ENCODE measurements around the gene PRORP.

Gene PRORP

GRCh38 chr14:35134329-35135123 lies 12.2 kb downstream of the PRORP start:
- TF ChIP-seq EZH2 (IDR thresholded peaks at IDR 0.05; ENCODE audit: borderline replicate concordance, low read length) = no peak
- TF ChIP-seq CTCF (IDR thresholded peaks at IDR 0.05; ENCODE audit: low read length) = no peak
- no peaks in the 10 kb centered on the region for H3K9me2 ChIP-seq (ENCODE audit: low read depth, low read length)
- no peak overlapping the region for H3K9ac ChIP-seq (ENCODE audit: low read length)
- H3K79me2 ChIP-seq (ENCODE audit: insufficient read depth, low read length) = 0 out of 2 replicates have a peak, but pooled peaks cover 3% of the 10 kb centered on the region
- no peak overlapping the region for H3K27ac ChIP-seq (ENCODE audit: low read depth, low read length, poor library complexity, severe bottlenecking)
- no peaks in the 10 kb centered on the region for H3K27me3 ChIP-seq (ENCODE audit: insufficient read depth, low read length)
- H3F3A ChIP-seq (ENCODE audit: insufficient read depth, low read length) = no peaks in the 10 kb centered on the region
- H3K36me3 ChIP-seq (ENCODE audit: insufficient read depth, low read length) = peaks cover 58% of the 10 kb centered on the region
- no peak overlapping the region for H3K4me2 ChIP-seq (ENCODE audit: low read length)
- H3K9me3 ChIP-seq (ENCODE audit: low read length) = 0 out of 2 replicates have a peak, but pooled peaks cover 2% of the 10 kb centered on the region
- no peaks in the 10 kb centered on the region for H4K20me1 ChIP-seq (ENCODE audit: insufficient read depth, low read length)
- H3K4me3 ChIP-seq (ENCODE audit: low read depth, low read length, poor library complexity, severe bottlenecking) = no peak overlapping the region
- H2AFZ ChIP-seq (ENCODE audit: low read length) = no peak overlapping the region
- no peaks in the 10 kb centered on the region for H3K4me1 ChIP-seq (ENCODE audit: insufficient read depth, low read length, severe bottlenecking)

DNA sequence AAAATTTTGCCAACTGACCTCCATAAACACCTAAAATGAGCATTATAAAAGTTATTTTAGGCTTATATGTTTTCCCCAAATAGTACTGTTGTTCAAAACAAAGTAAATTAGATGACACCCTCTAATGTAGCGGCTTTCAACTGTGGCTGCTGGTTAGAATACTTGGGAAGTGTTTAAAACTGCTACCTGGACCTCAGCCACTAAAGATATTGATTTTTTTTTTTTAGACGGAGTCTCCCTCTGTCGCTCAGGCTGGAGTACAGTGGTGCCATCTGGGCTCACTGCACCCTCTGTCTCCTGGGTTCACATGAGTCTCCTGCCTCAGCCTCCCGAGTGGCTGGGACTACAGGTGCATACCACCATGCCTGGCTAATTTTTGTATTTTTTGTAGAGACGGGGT lies 16.2 kb downstream of the PRORP start:
- no peaks in the 10 kb centered on the region for H3K9me2 ChIP-seq (ENCODE audit: low read depth, low read length)
- H4K20me1 ChIP-seq (ENCODE audit: insufficient read depth, low read length) = no peaks in the 10 kb centered on the region
- no peak overlapping the region for H3K27ac ChIP-seq (ENCODE audit: low read depth, low read length, poor library complexity, severe bottlenecking)
- no peak for TF ChIP-seq CTCF (IDR thresholded peaks at IDR 0.05; ENCODE audit: low read length)
- TF ChIP-seq EZH2 (IDR thresholded peaks at IDR 0.05; ENCODE audit: borderline replicate concordance, low read length) = no peak
- H3F3A ChIP-seq (ENCODE audit: insufficient read depth, low read length) = no peaks in the 10 kb centered on the region
- no peaks in the 10 kb centered on the region for H3K4me1 ChIP-seq (ENCODE audit: insufficient read depth, low read length, severe bottlenecking)
- H2AFZ ChIP-seq (ENCODE audit: low read length) = no peak overlapping the region
- peaks cover 23% of the 10 kb centered on the region for H3K36me3 ChIP-seq (ENCODE audit: insufficient read depth, low read length)
- no peaks in the 10 kb centered on the region for H3K79me2 ChIP-seq (ENCODE audit: insufficient read depth, low read length)
- H3K9me3 ChIP-seq (ENCODE audit: low read length) = no peaks in the 10 kb centered on the region
- H3K4me2 ChIP-seq (ENCODE audit: low read length) = no peak overlapping the region
- no peak overlapping the region for H3K9ac ChIP-seq (ENCODE audit: low read length)
- H3K4me3 ChIP-seq (ENCODE audit: low read depth, low read length, poor library complexity, severe bottlenecking) = no peak overlapping the region
- H3K27me3 ChIP-seq (ENCODE audit: insufficient read depth, low read length) = no peaks in the 10 kb centered on the region

DNA sequence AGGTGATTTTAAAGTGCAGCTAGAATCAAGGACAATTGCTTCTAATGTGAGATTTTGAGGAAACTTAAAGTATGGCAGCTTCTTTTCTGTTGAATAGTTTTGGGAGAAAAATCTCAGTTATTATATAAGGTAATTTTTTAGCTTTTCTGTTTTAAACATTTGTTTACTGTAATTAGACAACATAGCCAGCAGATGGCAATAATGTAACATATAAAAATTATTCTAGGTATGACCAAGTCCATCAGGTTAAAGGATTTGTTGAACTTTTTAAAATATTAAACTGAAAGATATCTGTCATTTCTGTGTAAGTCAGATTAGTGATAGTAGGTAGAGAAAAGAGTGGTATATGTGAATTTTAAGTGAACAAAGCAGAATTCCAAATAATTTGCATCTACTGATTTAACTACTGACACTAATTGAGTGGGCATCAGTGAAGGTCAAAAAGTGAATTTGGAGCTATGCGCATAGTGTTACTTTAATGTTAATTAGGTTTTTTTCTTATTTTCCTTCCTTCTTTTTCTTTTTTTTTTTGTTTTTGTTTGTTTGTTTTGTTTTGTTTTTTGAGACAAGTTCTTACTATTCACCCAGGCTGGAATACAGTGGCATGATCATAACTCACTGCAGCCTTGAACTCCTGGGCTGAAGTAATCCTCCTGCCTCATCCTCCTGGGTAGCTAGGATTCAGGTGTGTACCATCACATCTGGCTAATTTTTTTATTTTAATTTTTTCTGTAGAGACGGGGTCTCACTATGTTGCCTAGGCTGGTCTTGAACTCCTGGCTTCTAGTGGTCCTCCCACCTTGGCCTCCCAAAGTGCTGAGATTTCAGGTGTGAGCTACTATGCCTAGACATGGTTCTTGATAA lies 18.6 kb downstream of the PRORP start:
- no peak overlapping the region for H3K4me3 ChIP-seq (ENCODE audit: low read depth, low read length, poor library complexity, severe bottlenecking)
- H4K20me1 ChIP-seq (ENCODE audit: insufficient read depth, low read length) = no peaks in the 10 kb centered on the region
- H3K4me1 ChIP-seq (ENCODE audit: insufficient read depth, low read length, severe bottlenecking) = no peaks in the 10 kb centered on the region
- H3K9me2 ChIP-seq (ENCODE audit: low read depth, low read length) = no peaks in the 10 kb centered on the region
- no peak overlapping the region for H2AFZ ChIP-seq (ENCODE audit: low read length)
- no peak for TF ChIP-seq EZH2 (IDR thresholded peaks at IDR 0.05; ENCODE audit: borderline replicate concordance, low read length)
- H3K27me3 ChIP-seq (ENCODE audit: insufficient read depth, low read length) = no peaks in the 10 kb centered on the region
- H3K79me2 ChIP-seq (ENCODE audit: insufficient read depth, low read length) = no peaks in the 10 kb centered on the region
- H3K9ac ChIP-seq (ENCODE audit: low read length) = no peak overlapping the region
- H3K9me3 ChIP-seq (ENCODE audit: low read length) = no peaks in the 10 kb centered on the region
- H3K4me2 ChIP-seq (ENCODE audit: low read length) = no peak overlapping the region
- H3K27ac ChIP-seq (ENCODE audit: low read depth, low read length, poor library complexity, severe bottlenecking) = no peak overlapping the region
- H3F3A ChIP-seq (ENCODE audit: insufficient read depth, low read length) = no peaks in the 10 kb centered on the region
- 0 out of 2 replicates have a peak, but pooled peaks cover 1% of the 10 kb centered on the region for H3K36me3 ChIP-seq (ENCODE audit: insufficient read depth, low read length)

Data from OCI-LY1 (cell line).